ENCODE results near the gene DCAF5.
"Not testable (repeated sequence)": the region's sequence is repeated elsewhere in the genome, so short reads cannot be mapped to it uniquely, and the experiment has no call there.

DCAF5 gene

DNA sequence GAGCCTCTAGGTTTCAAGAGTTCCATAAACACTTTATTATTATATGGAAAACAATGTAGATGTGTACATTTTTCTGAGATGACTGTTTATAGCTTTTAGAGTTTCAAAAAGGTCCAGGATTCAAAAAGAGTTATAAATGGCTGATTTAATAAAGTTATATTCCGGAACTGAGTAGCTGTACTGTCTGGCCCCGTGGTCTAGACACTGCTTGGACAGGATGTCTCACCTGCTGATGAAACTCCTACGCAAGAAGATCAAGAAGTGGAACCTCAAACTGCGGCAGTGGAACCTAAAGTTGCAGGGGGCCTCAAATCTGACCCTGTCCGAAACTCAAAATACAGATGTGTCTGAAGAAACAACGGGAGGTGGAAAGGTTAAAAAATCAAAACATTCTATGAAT, 69.7 kb downstream of the DCAF5 start:
- intact Hi-C loops (cut with DNase I) = no loop called here
- DNase-seq = no peak

GRCh38 chr14:69081271-69081670, 71.6 kb downstream of the DCAF5 start:
- intact Hi-C loops (cut with DNase I) = no loop called here
- no peak for DNase-seq

DNA sequence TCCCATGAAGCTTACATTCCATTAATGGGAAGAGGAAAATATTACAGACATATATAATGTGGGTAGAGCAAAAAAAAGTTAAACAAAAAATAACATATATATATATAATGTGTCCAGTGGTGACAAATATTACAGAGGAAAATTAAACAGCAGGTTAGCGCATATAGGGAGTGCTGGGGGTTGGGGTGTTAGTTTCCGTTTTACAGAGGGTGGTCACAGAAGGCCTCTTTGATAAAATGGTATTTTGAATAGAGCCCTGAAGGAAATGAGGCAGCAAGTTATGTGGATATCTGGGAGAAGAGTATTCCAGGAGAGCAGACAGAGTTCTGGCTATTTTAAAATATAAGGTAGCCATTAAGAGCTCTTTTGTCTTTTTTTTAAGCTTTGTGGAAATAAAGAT, 73.2 kb downstream of the DCAF5 start:
- intact Hi-C loops (cut with DNase I) = no loop called here

DNA sequence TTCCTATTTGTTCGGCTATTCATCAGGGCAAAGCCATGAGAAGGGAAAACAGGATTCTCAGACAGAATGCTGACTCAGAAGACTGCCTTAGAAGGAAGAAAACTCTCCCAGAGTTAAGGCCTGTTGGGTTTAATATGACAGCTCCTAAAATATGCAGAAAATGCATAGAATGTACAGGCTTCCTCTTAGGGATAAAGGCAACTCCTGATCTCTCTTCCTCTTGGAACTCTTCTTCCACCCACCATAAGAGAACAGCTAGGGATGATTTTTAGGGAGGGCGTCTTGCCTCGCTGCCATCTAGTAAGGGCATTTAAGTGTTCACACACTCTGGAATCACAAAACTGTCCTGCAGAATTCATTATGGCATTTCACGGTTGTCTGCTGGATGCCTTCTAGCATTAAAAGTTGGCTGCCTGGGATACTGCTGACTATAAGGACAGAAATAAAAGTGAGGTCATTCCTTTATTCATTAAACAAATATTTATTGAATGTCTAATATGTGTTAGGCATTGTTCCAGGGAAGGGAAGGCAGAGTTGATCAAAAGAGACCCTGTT, 73.7 kb downstream of the DCAF5 start:
- intact Hi-C loops (cut with DNase I) = no loop called here
- DNase-seq = no peak

More for the DNA sequence above, 73.2 kb downstream of the DCAF5 start:
- DNase-seq = no peak

DNA sequence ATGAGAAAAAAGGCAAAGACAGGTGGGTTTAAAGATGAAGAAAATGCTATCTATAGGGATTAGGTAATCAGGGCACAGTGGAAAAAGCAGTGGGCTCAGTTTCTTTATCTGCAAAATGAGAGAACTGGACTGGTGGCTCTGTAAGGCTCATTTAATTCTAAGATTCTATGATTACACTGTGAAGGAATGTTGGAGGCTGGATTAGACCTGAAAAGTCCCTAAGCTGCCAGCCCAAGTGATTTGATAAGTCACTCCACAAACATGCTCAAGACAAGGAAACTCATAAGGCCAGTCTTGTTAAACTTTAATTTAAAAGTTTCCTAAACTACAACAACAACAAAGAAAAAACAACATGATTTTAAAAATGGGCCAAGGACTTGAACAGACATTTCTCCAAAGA, 75.1 kb downstream of the DCAF5 start:
- intact Hi-C loops (cut with DNase I) = no loop called here
- no peak for DNase-seq

DNA sequence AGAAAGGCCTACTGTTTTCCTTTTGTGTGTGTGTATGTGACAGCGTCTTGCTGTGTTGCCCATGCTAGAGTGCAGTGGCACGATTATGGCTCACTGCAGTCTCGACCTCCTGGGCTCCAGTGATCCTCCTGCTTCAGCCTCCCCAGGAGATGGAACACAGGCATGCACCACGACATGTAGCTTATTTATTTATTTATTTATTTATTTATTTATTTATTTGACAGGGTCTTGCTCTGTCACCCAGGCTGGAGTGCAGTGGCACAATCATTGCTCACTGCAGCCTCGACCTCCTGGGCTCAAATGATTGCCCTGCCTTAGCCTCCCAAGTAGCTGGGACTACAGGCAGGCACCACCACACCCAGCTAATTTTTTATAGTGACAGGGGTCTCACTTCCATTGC, 75.7 kb downstream of the DCAF5 start:
- DNase-seq; intact Hi-C loops (cut with DNase I): not testable (repeated sequence)

DNA sequence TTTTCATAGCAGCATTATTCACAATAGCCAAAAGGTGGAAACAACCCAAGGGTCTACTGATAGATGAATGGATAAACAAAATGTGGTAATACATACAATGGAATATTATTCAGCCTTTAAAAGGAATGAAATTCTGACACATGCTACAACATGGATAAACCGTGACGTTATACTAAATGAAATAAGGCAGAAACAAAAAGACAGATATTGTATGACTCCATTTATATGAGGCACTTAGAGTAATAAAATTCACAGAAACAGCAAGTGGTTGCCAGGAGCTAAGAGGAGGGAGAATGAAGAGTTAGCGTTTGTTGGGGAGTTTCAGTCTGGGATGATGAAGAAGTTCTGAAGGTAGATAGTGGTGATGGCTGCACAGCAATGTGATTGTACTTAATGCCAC, 76.6 kb downstream of the DCAF5 start:
- DNase-seq = no peak
- intact Hi-C loops (cut with DNase I) = no loop called here

GRCh38 chr14:69073915-69074314, 79.0 kb downstream of the DCAF5 start:
- no peak for DNase-seq

DNA sequence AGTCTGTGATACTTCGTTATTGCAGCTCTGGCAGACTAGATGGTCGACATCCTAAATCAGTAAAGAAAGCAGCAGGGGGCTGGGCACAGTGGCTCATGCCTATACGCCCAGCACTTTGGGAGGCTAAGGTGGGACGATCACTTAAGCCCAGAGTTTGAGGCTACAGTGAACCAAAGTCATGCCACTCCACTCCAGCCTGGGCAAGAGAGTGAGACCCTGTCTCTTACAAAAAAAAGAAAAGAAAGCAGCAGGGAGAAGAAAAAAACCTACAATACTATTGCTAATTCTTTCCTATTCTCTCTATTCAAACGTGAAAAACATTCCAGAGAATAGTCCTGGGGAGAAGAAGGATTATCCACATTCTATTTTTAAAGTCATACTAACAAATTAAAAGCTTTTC, 79.5 kb downstream of the DCAF5 start:
- no peak for DNase-seq
- intact Hi-C loops (cut with DNase I) = no loop called here

More at GRCh38 chr14:69073915-69074314, 79.0 kb downstream of the DCAF5 start:
- intact Hi-C loops (cut with DNase I) = no loop called here

- intact Hi-C loops (cut with DNase I) = no loop called here
- no peak for DNase-seq
These were observed 80.3 kb downstream of the DCAF5 start for GRCh38 chr14:69072584-69072983.

GRCh38 chr14:69068744-69069421, 84.0 kb downstream of the DCAF5 start:
- peak in 23 of 42 donors; percentile 10 to 75 (median 40) for DNase-seq
- intact Hi-C loops (cut with DNase I) = no loop called here

GRCh38 chr14:69066396-69067171, 86.3 kb downstream of the DCAF5 start:
- no peak for DNase-seq
- intact Hi-C loops (cut with DNase I) = no loop called here

GRCh38 chr14:69065934-69066333, 87.0 kb downstream of the DCAF5 start:
- DNase-seq; intact Hi-C loops (cut with DNase I): not testable (repeated sequence)

DNA sequence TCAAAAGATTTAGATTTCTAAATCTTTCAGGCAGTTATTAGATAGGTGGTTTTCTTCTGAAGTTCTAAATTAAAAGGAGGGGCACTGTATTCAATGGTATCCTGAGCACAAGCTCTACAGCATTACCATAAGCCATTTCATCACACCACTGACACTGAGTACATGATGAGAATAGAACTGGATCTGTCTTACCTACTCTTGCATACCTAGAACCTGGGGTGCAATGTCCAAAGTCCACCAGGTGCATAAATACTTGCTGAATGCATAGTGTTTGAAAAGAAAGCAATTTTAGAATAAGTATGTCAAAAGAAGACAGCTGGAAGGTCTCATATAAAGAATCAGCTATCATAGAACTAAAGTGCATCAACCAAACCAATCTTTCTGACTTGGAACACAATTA, 88.3 kb downstream of the DCAF5 start:
- DNase-seq = no peak
- intact Hi-C loops (cut with DNase I) = no loop called here

DNA sequence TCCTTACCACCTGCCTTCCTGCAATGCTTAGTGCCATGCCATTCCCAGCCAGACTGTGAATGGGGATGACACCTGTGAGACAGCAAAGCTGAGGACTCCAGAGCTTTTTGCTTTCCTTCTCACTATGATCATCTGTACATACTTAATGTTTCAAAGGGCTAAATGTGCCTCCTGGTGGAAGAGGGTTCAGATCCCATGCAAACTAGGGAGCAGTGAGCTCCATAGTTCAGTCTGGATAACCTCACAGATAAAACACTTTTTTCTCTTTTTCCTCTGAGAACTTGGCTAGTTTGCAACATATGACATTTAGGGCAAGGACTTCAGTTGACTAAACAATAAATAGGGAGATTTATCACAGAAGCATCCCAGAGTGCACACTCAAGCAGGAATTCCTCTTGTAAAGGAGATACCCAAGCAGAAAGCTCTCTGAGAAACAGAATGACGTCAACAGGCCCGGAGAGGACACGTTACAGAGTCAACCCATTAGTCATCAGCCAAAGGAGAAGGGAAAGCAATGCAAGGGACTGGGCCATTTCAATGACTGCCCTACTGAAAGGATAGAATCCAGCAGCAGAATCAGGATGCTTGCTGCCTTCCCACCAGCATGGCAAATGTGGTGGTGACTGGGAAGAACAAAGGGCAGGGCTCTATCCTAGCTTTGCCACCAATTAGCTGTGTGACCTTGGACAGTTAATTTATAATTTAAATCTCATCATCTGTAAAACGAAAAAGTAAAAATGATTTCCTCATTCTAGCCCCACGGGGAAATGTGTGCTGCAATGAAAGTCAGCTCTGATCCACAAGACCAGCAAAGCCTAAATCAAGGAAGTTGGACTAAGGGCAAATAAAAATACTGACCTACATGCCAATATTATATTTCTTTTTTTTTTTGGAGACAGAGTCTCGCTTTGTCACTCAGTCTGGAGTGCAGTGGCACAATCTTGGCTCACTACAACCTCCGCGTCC, 93.0 kb downstream of the DCAF5 start:
- intact Hi-C loops (cut with DNase I) = no loop called here
- no peak for DNase-seq

GRCh38 chr14:69055999-69056788, 96.7 kb downstream of the DCAF5 start:
- intact Hi-C loops (cut with DNase I) = no loop called here

GRCh38 chr14:69055125-69055524, 97.8 kb downstream of the DCAF5 start:
- DNase-seq = no peak
- intact Hi-C loops (cut with DNase I) = no loop called here

More at GRCh38 chr14:69055999-69056788, 96.7 kb downstream of the DCAF5 start:
- peak in 37 of 42 donors; percentile 22 to 92 (median 64) for DNase-seq

GRCh38 chr14:69054030-69054429, 98.9 kb downstream of the DCAF5 start:
- intact Hi-C loops (cut with DNase I) = no loop called here
- DNase-seq = peak in 8 of 42 donors; percentile 11 to 57 (median 40)
